Fibroblast of lung (primary cell): ENCODE data around the gene MAP1A.

Experiments
- CTCF ChIP-seq, 2 donors: IDR thresholded peaks in 1 of 2; conservative IDR thresholded peaks in 1 of 2; 1 replicate in 1 of 2; 2 replicates in 1 of 2; pipeline ENCODE4 v1.5.1; 2011 to 2012; ENCODE audit warnings: low read length in 2 of 2, control low read depth in 1 of 2, inconsistent platforms in 1 of 2, low read depth in 1 of 2, mild to moderate bottlenecking in 1 of 2
- EZH2 ChIP-seq: IDR thresholded peaks from 2 replicates; pipeline ENCODE4 v1.5.1; 2012; ENCODE audit warnings: low read length, control low read depth, mild to moderate bottlenecking; ENCODE audit errors: missing control alignments

DNA sequence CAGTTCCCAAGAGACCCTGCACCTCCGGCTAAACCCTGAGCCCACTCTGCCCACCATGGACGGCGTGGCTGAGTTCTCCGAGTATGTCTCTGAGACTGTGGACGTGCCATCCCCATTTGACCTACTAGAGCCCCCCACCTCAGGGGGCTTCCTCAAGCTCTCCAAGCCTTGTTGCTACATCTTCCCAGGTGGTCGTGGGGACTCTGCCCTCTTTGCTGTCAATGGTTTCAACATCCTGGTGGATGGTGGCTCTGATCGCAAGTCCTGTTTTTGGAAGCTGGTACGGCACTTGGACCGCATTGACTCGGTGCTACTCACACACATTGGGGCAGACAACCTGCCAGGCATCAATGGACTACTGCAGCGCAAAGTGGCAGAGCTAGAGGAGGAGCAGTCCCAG lies 4.0 kb downstream of the MAP1A start:
- TF ChIP-seq EZH2 (no peak), CTCF (conservative IDR thresholded peaks at IDR 0.05 in 1 of 2, IDR thresholded peaks at IDR 0.05 in 1 of 2; ENCODE audit: low read depth in 1 of 2, low read length in 2 of 2) (no peak)
